22Rv1 (cell line): ENCODE data around the gene IGSF21.

Source experiments
- CTCF ChIP-seq: fragments of 450-650 bp; IDR thresholded peaks from 2 replicates; pipeline ENCODE4 v1.5.1; 2017; ENCODE audit warnings: mild to moderate bottlenecking
- ZFX ChIP-seq: fragments of 450-650 bp; IDR thresholded peaks from 2 replicates; pipeline ENCODE4 v1.6.1; 2017; ENCODE audit warnings: antibody characterized with exemption, borderline replicate concordance

- TF ChIP-seq CTCF (no peak), ZFX (no peak)
Measured at GRCh38 chr1:18414321-18414720, 306.7 kb downstream of the IGSF21 start.
